22Rv1 (cell line): Measurements from ENCODE around the gene TRAM2.

Source experiments
- CTCF ChIP-seq: fragments of 450-650 bp; IDR thresholded peaks from 2 replicates; pipeline ENCODE4 v1.5.1; 2017; ENCODE audit warnings: mild to moderate bottlenecking
- ZFX ChIP-seq: fragments of 450-650 bp; IDR thresholded peaks from 2 replicates; pipeline ENCODE4 v1.6.1; 2017; ENCODE audit warnings: antibody characterized with exemption, borderline replicate concordance

GRCh38 chr6:52516943-52517342 is 59.9 kb downstream of the TRAM2 start:
- TF ChIP-seq CTCF (no peak), ZFX (no peak)
